Measurements from ENCODE around the gene NFE2L2.
"Not testable (repeated sequence)": the region's sequence is repeated elsewhere in the genome, so short reads cannot be mapped to it uniquely, and the experiment has no call there.

Gene NFE2L2

DNA sequence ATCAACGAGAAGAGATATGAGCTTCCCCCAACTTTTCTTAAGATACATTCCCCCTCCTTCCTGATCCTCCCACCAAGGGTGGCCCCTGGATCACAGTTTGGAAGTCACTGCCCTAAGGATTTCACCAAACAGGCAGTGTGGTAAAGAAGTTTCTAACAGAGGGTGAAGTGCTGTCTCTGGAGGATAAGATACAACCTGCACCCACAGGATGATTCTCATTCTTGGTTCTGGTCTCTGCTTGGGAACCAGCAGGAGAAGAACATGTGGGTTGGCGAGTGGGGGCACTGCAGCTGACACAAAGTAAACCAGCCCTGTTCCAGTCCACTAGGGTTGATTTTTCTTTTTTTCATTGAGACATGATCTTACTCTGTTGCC is 9.3 kb downstream of the NFE2L2 start:
- DNase-seq = no peak

- DNase-seq = no peak
Measured at GRCh38 chr2:177254433-177255226, 9.9 kb downstream of the NFE2L2 start.

DNA sequence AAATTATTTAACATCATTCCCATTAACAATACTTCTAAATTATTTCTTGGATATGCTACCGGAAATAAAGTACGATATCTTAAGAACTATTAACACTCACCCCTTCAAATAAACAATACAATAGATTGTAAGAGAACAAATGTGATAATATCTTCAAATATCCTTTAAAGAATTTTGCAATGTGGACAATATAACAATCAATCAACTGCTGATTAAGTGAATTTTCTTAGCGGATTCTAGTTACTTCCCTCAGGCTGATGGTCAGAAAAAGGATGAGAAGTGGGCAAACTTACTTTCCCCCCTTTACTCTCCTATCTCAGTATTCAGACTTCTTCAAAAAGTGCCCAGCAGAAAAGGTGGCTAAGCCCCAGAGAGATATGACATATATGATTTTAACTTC is 10.8 kb downstream of the NFE2L2 start:
- no peak for DNase-seq

DNA sequence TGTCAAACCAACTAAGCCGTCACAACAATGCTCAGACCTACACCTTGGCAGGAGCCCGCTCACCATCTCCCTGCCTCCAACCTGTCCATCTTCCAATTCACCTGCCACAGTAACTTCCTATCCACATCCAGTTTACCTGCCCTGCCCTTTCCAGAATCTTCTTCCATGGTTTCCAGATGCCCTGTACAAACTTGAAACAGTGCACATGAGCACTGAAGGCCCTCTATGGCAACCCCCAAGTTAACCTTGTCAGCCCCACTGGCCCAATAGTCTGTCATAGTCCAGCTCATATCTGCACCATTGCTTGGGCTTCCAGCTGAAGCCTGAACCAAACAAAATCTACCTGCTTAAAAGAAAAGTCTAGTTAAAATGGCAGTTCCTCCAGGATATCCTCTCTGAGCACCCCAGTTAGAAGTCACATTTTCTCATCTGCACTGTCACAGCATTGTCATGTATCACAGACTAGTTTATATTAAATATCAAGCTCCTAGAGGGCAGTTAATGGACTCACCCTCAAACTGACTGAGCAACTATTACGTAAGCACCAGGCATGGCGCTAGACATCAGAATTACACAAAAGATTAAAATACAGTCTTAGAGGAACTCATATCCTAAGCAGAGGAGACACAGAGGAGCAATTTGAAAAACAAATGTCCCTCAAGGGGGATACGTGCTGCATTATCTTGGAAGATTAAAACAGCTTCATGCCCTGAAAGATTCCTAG is 11.6 kb downstream of the NFE2L2 start:
- DNase-seq = no peak

DNA sequence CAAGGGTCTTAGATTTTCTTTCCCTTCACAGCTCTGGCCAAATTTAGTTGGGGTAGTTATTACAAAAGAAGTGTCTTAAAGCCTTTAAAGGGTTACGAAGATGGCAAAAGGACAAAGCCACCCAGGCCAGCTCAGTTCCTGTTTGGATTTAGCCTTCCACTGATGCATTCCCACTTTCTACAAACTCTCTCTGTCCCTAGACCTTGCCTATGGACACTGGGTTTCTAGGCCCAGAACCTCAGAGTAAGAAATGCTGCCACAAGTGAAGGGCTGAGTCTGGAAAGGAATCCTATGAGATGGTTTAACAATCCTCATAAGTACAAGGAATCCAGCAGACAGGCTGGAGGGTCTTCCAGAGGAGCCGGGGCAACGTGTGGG is 13.4 kb downstream of the NFE2L2 start:
- no peak for DNase-seq

GRCh38 chr2:177250461-177250860 is 14.1 kb downstream of the NFE2L2 start:
- DNase-seq = no peak

GRCh38 chr2:177249038-177249437 is 15.5 kb downstream of the NFE2L2 start:
- DNase-seq = no peak

GRCh38 chr2:177247693-177248262 is 16.7 kb downstream of the NFE2L2 start:
- DNase-seq = no peak

DNA sequence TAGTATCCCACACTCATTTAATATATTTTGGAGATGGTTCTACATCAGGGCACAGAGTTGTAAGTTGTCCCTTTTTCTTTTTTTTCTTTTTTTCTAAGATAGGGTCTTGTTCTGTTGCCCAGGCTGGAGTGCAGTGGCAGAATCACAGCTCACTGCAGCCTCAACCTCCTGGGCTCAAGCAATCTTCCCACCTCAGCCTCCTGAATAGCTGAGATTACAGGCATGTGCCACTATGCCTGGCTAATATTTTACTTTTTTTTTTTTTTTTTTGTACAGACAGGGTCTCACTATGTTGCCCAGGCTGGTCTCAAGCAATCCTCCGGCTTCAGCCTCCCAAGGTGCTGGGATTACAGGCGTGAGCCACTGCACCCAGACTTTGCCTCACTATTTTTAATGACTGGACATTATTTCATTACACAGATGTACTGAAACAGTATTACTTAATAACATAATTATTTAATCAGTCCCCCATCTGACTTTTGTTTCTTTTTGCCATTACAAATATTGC is 17.9 kb downstream of the NFE2L2 start:
- DNase-seq = not testable (repeated sequence)

DNA sequence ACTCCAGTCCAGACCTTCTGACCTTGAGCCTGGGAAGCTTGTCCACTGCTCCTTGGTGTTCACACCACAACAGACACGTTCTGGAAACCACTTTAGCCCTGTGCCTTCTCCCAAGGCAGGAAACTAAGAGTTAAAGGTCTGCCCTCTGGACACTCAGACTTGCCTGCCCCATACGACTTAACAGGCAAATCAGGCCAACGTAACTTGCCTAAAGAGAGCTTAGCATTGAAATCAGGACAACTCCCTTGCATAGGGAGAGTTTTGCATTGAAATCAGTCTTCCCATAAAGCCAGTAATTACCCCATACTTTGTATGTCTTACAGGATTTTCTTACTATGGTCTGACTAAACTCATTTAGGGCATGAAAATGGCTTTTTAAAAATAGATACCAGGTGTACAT is 18.5 kb downstream of the NFE2L2 start:
- no peak for DNase-seq

DNA sequence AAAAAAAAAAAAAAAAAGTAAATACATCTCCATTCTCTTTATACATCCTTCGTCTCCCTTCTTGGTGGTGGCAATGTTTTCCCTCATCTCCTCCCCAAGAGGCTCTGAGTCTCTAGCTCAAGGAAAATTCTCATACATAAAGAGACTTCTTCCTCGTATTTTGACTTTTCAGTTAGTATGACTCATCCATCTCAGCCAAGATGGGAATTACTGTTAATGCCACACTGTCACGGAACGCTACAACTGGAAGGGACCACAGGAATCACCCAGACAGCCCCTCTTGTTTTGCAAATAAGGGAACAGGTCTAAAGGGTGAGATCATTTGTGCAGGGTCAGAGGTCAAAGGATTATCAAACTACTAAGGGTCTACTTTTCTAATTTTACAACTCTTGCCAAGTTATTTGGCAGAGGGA is 19.5 kb downstream of the NFE2L2 start:
- DNase-seq = no peak

DNA sequence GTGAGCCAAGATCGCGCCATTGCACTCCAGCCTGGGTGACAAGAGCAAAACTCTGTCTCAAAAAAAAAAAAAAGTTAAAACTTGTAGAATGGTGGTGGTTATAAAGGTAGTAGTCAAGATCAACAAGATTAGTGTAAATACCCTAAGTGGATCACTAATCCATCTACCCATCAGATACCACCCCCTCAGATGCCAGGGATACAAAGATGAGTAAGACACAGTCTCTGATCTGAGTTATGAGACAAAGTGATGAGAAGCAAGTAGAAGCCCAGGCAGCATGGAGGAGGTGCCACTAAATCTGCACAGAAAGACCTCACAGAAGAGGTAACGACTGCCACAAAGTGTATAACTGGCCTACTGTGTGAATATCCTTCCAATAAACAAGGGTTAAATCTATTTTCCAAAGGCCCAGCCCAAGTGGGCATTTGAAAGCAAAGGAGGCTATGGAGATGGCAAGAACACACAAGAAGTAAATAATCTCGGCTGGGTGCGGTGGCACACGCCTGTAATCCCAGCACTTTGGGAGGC is 20.2 kb downstream of the NFE2L2 start:
- DNase-seq = no peak

GRCh38 chr2:177243476-177243875 is 21.1 kb downstream of the NFE2L2 start:
- DNase-seq = no peak

GRCh38 chr2:177243073-177243472 is 21.5 kb downstream of the NFE2L2 start:
- DNase-seq = no peak

DNA sequence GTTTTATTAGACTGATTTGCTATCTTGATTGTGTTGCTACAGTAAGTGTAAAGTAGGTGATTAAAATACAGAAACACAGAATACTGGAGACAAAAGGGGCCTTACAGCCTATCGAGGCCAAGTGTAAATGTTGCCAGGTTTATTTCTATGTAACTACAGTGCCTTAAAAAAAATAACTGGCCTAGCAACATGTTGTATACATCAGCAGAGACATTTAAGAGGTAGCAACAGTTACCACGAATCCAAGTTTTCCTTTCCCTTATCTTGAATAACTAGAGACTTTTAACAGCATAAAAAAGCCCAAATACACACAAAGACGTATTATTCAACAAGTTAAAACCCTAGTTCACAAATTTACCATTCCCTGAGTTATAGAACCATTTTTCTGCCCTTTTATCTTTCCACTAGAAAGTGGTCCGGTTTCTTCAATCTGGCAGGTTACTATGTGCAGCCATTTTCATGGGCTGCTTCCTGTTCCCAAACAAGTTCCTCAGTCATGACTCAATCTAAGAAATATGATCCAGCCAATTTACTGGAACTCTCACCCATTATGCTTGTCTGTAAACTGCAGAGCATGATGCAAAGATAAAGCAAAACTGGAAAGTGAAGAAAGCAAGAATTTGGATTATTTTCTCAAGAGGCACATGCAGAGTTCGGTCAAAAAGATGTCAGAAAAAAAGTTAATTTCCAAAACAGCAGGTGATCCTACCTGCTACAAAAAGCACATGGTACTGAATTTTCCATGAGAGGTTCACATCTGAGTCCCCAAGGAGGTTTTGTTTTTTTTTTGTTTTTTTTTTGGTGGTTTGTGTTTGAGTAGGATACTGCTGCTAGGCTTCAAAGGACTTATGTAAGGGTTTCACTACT is 22.2 kb downstream of the NFE2L2 start:
- DNase-seq = no peak

DNA sequence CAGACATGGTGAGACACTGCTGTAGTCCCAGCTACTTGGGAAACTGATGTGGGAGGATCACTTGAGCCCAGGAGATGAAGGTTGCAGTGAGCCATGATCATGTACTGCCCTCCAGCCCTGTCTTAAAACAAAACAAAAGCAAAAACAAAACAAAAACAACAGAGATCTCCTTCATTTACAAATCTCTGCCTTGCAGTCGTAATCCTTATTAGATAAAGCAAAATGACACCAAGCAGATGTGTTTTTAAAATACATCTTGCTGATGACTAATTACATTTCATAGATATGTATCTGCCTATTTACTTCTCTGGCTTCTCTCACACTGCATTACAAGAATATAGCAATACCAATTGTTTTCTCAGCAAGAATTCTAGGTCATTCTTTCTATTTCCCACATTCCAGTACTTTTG is 22.8 kb downstream of the NFE2L2 start:
- DNase-seq = no peak

DNA sequence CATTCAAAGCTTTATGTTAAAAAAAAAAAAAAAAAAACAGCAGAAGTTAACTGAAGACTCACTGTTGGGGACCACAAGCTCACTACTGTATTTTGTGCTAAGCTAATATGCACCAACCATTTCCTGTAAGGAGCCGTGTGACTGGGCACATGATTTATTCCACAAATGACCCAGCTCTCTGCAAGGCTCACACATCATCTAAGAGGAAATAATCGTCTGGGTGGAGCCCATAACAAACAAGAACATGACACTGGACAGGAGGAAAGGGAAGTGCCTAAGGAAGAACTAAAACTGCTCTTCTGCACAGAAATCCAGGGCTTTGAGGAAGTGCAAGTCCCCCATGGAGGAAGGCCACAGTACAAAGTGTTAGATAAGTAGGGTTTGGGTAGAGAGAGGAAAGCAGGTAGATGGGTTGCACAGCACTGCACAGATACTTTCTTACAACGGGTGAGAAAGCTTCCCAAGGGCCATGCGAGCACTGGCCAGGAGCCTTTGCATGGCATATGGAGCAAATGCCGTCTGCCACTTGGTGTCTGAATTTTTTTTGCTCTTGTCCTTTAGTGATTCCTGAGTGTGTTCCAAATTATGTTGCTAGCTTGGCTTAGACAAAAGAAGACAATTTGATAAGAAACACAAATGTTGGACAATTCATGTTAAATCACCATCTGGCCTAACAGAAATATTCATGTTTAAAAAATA is 24.4 kb downstream of the NFE2L2 start:
- DNase-seq = no peak

GRCh38 chr2:177239053-177239452 is 25.5 kb downstream of the NFE2L2 start:
- no peak for DNase-seq

DNA sequence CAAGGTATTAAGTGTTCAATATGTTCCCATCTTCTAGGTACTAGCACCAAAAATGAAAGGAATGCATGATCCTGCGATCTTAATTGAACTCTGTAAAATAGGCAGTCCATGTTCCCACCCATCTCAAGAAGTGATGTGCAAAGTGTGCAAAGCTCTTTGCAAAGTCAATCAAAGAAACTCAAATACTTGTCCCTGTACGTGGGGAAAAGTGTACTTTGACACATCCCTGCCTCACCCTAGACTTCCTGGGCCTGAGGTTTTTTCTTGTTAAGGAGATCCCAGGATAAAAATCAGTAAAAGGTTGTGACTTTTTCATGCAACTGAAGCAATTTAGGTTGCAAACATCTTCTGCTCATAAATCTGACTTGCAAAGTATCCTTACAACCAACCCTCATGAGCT is 26.6 kb downstream of the NFE2L2 start:
- no peak for DNase-seq

- no peak for DNase-seq
Measured at GRCh38 chr2:177235855-177236437, 28.6 kb downstream of the NFE2L2 start.

DNA sequence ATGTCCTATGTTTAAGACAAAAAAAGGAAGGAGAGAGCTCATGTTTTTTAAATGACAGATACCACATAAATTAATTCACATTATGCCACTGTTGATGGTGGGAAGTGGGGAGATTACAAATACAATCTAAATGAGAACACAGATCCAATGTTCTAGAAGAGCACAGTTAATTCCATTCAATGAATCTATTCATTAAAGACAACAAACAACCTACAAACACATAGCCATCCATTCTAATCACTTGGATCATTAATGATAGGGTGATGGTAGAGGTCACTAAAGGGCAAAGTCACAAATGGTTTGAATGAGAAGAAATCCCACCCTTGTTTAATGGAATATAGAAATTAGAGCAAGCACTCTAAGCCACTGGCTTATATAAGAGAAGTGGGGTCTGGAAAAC is 30.3 kb downstream of the NFE2L2 start:
- DNase-seq = no peak

Data from stimulated activated CD8-positive, alpha-beta memory T cell treated with anti-CD3 and anti-CD28 coated beads, Interleukin-4, amount 100 ng/mL, for 48 hours (primary cell).